ENCODE measurements around the gene GLMP.
"Not testable (repeated sequence)": the region's sequence is repeated elsewhere in the genome, so short reads cannot be mapped to it uniquely, and the experiment has no call there.

GLMP gene, protein sequence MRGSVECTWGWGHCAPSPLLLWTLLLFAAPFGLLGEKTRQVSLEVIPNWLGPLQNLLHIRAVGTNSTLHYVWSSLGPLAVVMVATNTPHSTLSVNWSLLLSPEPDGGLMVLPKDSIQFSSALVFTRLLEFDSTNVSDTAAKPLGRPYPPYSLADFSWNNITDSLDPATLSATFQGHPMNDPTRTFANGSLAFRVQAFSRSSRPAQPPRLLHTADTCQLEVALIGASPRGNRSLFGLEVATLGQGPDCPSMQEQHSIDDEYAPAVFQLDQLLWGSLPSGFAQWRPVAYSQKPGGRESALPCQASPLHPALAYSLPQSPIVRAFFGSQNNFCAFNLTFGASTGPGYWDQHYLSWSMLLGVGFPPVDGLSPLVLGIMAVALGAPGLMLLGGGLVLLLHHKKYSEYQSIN

DNA sequence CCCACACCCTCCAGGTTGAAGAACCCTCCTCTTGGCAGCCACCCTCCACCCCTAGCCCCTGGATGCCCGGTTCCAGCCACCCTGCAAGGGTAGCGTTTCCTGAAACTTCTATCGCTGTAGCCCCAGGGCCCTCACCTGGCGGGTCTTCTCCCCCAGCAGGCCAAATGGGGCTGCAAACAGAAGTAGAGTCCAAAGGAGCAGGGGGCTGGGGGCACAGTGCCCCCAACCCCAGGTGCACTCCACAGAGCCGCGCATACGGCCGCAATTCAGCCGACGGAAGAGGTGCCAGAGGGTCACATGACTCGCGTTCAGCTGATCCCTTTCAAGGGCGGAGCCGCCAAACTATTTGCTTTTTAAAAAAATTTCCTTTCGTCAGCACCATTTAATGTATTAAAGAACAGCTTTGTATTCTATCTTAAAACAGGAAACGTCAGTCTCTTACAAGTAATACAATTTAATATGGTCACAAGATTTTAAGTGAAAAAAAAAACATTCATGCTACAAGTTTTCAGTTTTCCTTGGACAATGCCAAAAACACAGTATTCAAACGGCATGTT, at the start of gene GLMP:
GLMP (minus strand) TSS at position 289 of the 557 bp plus-strand sequence; CDS start at position 255, 34 bp downstream.
- peak; percentile 14 to 37 for DNase-seq (ENCODE audit: low read depth in 2 of 2)

DNA sequence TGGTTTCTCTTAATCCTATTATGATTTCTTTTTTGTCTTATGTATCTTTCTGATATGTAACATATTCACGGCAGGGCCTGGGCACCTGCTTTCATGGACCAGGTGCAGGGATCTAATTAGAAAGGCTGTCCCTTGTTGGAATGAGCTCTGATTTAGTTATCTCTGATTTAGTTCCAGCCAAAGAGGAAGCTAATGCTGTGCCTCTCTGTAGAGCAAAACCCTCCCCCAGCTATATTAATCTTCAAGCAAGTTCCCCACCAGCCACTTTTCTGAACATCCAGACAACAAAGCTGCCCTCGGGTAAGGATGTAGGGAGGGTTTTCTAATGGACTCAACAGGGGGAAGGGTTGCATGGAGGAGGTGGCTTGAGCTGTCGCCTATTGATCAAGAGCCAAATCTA, 48.9 kb upstream of the GLMP start:
- no peak for DNase-seq (ENCODE audit: low read depth in 2 of 2)

DNA sequence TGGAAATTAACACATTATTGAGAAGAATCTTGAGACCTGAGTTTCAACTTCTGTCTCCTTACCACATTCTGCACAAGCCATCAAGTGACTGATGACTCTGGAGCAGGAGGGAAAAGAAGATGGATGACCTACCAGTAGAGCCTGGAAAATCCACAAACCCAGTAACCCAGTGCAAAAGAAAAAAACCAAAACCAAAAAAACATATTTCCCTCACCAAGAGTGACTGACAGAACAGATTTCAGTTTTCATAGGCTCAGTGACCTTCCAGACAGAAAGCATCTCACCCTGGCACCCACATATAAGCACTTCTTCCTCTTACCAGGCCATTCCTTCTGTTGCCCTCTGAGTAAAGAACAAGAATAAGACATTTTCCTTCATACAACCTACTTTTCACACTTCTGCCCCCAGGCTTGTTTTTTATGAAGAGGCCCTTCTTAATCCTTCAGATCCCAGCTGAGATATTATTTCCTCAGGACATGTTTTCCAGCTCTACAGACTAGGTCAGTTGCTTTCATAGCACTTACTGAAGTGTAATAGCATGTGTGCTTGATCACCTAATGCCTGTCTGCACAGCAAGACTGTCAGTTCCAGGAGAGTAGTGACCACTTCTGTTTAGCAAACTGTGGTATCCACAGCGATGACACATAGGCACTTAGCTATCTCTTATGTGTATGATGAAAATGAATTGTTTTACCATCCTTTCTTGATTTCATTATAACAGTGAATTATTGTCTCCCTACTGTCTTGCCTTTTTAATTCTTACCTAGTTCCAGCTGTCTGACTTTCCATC, 46.9 kb upstream of the GLMP start:
- DNase-seq (ENCODE audit: low read depth in 2 of 2), result no peak

DNA sequence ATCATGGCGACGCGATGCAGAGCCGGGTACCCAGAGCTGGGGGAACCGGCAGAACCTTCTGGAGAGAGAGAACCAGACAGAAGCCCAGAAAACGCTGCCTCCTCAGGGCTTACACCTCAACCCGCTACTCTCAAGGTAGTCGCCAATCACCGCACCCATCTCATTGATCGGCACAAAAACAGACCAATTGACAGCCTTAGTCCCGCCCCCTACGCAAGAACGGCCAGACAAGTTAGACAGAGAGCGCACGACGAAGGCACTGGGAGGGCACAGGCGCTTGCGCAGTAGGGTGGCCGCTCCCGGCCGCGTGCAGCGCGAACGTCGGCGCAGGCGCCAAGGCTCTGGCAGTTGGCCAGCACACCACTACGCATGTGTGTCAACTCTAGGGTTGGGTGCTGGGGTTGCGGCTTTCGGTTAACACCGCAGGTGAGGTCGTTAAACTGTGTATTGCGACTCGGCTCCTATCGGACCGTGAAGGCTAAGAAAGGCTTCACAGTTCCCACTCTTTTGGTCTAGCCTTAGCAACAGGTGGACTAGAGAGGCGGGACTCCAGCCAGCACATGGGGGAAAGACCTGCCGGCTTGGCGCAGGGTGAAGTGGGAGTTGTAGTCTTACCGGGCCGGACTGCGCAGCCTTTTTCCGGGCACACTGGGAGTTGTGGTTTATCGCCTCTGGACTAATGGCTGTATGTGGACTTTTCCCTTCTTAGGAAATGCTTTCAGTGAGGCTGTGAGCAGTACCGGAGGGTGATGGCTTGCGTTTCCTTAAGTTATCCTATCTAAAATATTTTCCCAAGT, 42.9 kb upstream of the GLMP start, which contains the start of the genes CCT3 and TSACC:
CCT3 (minus strand) TSS at position 113 of the 797 bp plus-strand sequence; CDS start at position 5, 108 bp downstream.
TSACC (plus strand) TSS at position 347 of the 797 bp plus-strand sequence. CDS start 1,232 bp downstream, outside the sequence.
- peak; percentile 98 to 99 for DNase-seq (ENCODE audit: low read depth in 2 of 2)

DNA sequence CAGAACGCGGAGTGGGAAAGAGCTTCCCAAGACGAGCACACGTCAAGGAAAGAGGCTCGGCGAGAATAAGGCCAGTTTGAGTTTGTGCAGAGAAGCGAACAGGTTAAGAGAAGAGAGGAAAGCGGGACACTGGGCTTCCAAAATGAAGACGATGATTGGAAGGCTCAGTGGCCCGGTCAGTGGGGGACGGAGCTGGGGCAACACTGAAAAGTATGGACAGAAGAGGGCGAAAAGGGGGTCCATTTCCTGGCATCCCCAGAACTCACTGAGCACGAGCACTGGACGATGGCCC, 42.4 kb upstream of the GLMP start:
- DNase-seq (ENCODE audit: low read depth in 2 of 2), result no peak

DNA sequence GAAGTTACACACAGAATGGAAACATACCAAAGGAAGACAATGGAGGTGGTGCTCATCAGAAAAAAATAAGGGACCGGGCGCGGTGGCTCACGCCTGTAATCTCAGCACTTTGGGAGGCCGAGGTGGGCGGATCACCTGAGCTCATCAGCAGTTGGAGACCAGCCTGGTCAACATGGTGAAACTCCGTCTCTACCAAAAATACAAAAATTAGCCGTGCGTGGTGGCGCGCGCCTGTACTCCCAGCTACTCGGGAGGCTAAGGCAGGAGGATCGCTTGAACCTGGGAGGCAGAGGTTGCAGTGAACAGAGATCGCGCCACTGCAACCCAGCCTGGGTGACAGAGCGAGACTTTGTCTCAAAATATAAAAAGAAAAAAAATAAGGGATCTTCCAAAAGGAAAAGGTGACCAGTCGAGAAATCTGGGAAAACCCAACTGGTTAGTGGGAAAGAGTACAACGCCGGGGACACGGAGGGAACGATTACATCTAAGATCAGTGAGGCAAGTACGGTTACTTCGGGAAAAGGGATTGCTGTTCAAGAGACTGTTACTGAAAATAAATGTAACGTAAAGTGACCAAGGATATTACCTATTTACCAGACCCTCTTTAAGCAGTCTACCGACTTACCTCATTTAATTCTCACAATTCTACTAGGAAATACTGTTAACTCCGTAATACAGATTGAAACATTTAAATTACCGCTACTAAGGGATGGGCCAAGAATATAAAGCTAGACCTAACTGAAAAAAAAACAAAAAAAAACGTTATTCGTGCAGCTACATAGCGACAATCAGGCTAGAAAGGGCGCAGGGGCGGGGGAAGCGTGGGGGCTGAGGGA, 41.8 kb upstream of the GLMP start:
- peak in 1 of 2 experiments; percentile 22 for DNase-seq (ENCODE audit: low read depth in 2 of 2)

DNA sequence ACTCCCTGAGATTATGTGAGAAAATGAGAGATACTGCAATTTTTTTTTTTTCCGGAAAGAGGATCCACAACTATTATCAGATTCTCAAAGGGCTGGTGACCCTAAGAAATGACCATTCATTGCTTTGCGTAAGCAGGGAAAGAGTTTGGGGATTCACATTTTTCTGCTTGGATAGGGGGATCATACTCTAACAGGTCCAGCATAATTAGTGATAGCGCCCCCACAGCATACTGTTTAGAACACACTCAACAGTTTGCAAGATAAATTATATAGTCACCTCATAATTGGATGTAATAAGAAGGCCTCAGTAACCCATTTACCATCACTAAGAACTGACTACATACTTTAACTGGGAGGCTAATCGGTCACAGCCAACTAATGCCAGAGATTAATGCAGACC, 40.8 kb upstream of the GLMP start:
- no peak for DNase-seq (ENCODE audit: low read depth in 2 of 2)

DNA sequence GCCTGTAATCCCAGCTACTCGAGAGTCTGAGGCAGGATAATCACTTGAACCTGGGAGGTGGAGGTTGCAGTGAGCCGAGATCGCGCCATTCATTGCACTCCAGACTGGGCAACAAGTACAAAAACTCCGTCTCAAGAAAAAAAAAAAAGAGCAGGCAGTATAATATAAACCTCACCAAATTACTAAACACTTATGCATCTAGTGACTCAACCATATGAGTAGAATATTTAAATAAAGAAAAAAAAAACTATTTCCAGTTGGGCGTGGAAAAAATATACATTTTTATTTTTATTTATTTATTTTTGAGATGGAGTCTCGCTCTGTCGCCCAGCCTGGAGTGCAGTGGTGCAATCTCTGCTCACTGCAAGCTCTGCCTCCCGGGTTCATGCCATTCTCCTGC, 27.7 kb upstream of the GLMP start:
- DNase-seq (ENCODE audit: low read depth in 2 of 2), result not testable (repeated sequence)

DNA sequence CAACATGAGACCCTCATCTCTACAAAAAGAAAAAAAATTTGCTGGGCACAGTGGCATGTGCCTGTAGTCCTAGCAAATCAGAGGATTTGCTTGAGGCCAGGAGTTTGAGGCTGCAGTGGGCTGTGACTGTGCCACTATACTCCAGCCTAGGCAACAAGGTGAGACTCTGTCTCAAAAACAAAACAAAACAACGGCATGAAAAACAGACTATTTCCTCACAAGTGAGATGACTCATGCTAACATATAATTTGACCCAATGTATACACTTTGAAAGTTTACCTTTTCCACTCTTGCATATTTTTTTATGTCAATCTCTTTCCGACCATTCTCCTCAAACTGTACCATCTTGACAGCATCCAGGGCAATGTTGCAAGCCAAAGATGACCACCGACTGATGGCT, 25.1 kb upstream of the GLMP start:
- no peak for DNase-seq (ENCODE audit: low read depth in 2 of 2)

DNA sequence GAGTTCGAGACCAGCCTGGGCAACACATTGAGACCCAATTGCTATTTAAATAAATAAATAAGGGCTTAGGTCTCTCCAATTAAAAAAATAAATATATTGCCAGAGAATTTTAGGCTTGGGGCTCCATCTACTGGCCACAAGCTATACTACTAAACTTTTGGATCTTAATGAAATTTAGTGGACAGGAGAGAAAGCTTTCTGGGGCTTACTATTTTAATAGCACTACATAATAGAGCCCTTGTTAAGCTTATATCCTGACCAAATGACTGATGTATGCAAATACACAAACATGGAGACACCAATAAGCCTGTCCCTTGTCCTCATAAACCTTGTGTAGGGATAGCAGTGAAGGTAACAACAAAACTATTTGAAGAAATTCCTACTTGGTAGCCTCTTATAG, 24.2 kb upstream of the GLMP start:
- DNase-seq (ENCODE audit: low read depth in 2 of 2), result no peak

DNA sequence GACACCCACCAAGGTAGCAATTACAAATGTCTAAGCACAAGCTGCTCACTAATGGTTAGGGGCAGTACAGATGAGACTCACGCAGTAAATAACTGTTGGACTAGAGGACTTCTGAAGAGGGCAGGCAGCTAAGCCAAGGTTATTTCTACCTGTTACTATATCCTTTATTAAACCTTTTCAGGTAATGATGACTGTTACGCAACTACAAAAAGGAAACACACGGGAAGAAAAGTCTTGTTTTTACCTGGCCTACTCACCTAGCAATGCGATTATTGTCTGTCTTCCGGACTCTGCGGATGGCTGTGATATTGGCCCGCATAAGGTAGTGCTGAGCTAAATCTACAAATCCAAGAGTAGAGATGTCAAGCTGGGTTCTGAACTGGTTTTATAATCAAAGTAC, 21.4 kb upstream of the GLMP start:
- DNase-seq (ENCODE audit: low read depth in 2 of 2), result no peak

DNA sequence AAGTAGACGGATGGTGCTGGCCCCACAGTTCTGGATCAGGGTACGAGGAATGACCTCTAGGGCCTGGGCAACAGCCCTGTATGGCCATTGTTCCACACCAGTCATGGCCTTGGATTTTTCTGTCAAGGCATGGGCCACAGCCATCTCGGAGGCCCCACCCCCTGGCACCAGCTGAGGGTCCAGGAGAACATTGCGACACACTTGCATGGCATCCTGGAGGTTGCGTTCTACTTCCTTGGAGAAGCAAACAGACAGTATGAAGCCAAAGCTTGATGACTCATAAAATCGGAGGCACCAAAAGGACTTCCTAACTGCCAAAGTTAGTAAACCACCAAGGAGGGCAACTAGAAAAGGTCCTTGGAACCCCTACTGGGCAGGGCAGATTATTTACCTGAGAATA, 15.5 kb upstream of the GLMP start:
- no peak for DNase-seq (ENCODE audit: low read depth in 2 of 2)

DNA sequence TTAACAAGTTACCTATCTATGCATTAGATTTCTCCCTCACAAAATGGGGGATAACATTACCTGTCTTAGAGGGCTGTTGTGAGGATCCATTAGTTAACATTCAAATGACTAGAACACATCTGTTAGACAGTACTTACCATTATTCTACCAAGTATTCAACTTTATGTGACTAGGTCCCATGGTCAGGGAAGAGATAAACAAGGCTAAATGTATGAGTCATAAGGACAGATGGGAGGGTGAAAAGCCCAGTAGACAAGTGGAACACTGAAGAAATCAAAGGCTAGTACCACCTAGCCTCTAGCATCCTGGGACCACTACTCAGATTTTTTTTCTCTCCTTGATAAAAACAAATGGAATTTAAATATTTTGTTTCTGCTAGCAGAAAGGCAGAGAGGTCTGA, 12.6 kb upstream of the GLMP start:
- DNase-seq (ENCODE audit: low read depth in 2 of 2), result no peak

DNA sequence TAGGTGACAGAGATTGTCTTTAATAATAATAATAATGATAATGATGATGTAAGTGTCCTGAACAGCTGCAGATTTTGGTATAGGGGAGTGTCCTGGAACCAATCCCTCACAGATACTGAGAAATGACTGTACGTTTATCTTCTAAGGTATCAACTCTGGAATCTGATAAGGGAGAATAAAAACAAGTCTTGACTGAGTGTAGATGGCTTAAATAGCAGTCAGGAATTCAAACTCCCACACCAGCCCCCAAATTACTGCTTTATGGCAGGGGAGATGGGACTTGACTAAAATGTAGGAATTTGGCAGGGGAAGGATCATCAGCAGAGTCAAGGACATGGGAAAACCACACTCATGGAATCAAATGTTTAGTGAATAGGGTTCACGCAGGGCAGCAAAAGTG, 9.7 kb upstream of the GLMP start:
- DNase-seq (ENCODE audit: low read depth in 2 of 2), result no peak

DNA sequence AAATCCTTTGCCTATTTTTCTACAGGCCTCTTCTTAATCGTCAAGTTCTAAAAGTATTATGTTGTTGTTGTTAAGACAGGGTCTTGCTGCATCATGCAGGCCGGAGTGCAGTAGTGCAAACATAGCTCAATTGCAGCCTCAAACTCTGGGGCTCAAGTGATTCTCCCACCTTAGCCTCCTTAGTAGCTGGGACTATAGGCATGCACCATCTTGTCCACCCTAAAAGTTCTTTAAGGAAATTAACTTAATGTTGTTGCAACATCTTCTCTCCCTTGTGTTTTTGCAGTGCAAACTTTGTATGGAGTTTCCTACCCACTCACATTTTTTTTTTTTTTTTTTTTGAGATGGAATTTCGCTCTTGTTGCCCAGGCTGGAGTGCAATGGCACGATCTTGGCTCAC, 7.8 kb upstream of the GLMP start:
- no peak for DNase-seq (ENCODE audit: low read depth in 2 of 2)

DNA sequence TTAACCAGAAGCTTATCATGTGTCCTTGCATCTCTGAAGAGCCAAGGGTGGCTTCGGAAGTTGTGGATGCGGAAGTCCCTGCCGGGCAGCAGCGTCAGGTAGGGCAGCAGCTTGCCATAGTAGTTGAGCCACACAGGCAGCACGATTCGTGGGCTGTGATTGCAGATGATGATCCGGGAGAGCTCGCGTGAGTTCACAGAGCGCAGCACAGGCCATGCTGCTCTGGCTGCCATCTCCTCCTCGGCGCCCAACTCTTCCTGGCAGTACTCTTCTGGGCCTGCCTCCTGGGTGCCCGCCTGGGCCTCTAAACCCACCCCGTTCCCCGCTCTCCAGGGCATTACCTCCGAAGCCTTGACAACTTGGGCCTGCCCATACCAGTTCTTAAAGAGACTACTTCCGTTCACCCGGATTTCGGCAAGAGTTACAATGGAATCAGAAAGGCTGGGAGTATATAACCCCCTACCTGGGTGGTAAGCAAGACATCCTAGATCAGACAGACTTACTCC, 3.4 kb upstream of the GLMP start, which contains the start of gene VHLL:
VHLL (minus strand) TSS at position 456 of the 506 bp plus-strand sequence; CDS start at position 338, 118 bp downstream.
- no peak for DNase-seq (ENCODE audit: low read depth in 2 of 2)

DNA sequence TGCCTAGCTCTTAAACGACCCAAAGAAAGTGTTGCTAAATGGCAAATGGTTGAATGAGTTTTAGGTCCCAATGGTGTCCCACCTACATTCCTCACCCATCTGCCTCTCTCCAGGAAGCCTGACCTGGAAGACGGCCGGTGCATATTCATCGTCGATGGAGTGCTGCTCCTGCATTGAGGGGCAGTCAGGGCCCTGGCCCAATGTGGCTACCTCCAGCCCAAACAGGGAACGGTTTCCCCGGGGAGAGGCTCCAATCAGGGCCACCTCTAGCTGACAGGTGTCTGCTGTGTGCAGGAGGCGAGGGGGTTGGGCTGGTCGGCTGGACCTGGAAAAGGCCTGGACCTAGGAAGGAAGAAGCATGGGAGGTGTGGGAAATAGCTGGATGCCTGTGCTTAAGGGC, 1.6 kb downstream of the GLMP start:
- DNase-seq (ENCODE audit: low read depth in 2 of 2), result no peak

DNA sequence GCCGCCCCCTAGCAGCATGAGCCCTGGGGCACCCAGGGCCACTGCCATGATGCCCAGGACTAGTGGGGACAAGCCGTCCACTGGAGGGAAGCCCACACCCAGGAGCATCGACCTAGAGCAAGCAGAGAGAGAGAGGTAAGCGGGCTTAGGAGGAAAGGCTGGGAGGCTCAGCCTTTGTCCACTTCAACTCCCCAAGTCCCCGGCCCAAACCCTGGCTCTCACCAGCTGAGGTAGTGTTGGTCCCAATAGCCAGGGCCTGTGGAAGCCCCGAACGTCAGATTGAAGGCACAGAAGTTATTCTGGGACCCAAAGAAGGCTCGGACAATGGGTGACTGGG, 2.4 kb downstream of the GLMP start:
- DNase-seq (ENCODE audit: low read depth in 2 of 2), result no peak

DNA sequence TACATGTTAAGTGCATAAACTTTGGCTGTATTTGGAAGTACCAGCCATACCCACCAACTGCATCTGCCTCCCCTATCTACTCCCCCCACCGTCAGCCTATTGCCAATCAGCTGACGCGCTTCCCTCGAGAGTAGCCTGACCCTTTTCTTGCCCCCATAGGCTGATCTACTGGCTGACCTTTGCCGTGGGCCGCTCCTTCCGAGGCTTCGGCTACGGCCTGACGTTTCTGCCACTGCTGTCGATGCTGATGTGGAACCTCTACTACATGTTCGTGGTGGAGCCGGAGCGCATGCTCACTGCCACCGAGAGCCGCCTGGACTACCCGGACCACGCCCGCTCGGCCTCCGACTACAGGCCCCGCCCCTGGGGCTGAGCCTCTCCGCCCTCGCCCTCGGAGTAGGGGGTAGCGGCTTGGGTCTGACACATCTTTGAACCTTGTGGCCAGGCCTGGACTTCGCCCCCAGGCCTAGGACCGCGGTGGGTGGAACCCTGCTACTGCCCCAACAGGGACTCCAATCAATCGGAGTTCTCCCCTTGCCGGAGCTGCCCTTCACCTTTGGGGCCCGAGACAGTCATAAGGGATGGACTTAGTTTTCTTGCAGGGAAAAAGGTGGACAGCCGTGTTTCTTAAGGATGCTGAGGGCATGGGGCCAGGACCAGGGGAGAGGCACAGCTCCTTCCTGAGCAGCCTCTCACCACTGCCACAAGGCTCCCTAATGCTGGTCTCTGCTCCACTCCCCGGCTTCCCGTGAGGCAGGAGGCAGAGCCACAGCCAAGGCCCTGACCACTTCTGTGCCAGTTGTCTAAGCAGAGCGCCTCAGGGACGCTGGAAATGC, 4.0 kb downstream of the GLMP start:
- no peak for DNase-seq (ENCODE audit: low read depth in 2 of 2)

DNA sequence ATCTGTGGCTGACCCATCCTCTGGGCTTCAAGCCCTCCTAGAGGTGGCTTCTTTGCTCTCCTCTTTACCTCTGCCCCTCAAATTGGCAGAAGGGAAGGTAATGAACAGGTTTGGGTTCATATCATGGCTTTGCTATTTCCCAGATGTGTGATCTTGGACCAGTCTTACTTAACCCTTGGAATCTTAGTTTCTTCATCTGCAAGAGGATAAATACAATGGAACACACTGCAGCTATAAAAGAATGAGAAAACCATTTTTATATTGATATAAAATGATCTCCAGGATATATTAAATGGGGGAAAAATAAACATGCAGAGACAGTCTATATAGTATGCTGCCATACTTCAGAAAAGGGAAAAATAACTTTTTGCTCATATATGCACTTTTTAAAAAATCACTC, 5.6 kb downstream of the GLMP start:
- DNase-seq (ENCODE audit: low read depth in 2 of 2), result no peak
